ENCODE data around the gene EPHA3.

Gene EPHA3

DNA sequence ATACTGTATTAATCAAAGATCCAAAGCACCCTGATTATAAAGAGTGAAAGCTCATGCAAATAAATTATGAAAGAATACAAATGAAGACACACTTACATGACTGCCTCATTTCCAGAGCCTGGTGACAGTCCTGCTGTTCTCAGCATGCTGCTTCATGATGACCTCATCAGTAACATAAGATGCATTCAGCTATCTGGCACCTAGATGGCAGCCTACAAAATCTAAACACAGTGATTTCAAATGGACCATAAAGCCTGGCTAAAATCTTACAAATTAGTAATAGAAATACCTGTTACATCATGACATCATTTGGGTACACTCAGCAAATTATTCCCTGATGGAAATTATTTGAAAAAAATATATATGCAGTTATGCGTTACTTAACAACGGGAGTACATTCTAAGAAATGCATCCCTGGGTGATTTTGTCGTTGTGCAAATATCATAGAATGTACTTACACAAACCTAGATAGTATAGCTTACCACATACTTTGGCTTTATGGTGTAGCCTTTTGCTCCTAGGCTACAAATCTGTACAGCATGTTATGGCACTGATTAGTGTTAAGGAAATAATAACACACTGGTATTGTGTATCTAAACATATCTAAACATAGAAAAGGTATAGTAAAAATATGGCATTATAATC, 207.2 kb downstream of the EPHA3 start:
- Histone ChIP-seq H3K36me3 (ENCODE audit: insufficient read depth, low read length) (no peaks in the 10 kb centered on the region), H3K9ac (ENCODE audit: low read depth, low read length, poor library complexity, severe bottlenecking) (no peak overlapping the region)

DNA sequence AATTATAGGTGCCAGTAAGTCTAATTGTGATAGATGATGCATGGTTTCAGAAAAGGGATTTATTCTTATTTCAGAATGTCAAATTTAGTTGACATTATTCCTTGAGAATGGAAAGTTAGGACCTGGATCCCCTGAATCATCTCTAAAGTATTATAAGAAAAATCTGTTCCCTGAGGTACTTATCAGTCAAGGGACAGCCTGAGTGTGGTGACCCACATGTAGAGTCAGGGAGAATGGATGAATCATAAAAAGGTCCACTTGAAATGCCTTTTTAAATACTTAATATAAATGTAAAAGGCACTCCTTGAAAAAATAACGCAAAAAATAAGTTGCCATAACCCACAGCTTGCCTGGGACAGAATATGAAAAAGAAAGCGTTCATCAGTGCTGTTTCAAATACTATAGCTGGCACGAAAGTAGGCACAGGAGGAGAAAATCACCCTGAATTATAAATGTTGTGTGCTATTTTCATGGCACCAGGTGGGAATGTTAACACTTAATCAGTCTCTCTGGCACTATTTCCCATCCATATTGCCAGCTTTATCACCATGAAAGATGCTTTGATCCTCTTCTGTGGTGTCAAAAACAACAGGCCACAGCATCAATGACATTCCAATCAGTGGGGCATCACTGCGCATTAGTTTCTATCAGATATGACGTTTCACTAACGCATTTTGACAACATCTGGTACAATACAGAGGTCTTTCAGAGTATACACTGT, 208.5 kb downstream of the EPHA3 start:
- Histone ChIP-seq H3K9me3 (ENCODE audit: insufficient read depth, low read depth, low read length) (no peaks in the 10 kb centered on the region), H3K4me3 (ENCODE audit: low read length, poor library complexity, severe bottlenecking) (no peak overlapping the region), H3K79me2 (ENCODE audit: insufficient read depth, low read length) (no peaks in the 10 kb centered on the region), H3K27me3 (ENCODE audit: insufficient read depth, low read length, poor library complexity, severe bottlenecking) (no peaks in the 10 kb centered on the region), H4K20me1 (ENCODE audit: insufficient read depth, low read length, poor library complexity, severe bottlenecking) (no peaks in the 10 kb centered on the region), H3K9me2 (replicated peaks; ENCODE audit: low read depth, low read length) (no peaks in the 10 kb centered on the region), H3K9ac (ENCODE audit: low read depth, low read length, poor library complexity, severe bottlenecking) (no peak overlapping the region), H3K36me3 (ENCODE audit: insufficient read depth, low read length) (no peaks in the 10 kb centered on the region), H3F3A (ENCODE audit: low read depth) (no peaks in the 10 kb centered on the region), H2AFZ (ENCODE audit: low read length) (no peak overlapping the region), H3K4me1 (ENCODE audit: insufficient read depth, low read length, poor library complexity, severe bottlenecking) (peaks cover 2% of the 10 kb centered on the region), H3K4me2 (ENCODE audit: low read depth, low read length, poor library complexity, severe bottlenecking) (no peak overlapping the region)
- TF ChIP-seq, protein P1, sequence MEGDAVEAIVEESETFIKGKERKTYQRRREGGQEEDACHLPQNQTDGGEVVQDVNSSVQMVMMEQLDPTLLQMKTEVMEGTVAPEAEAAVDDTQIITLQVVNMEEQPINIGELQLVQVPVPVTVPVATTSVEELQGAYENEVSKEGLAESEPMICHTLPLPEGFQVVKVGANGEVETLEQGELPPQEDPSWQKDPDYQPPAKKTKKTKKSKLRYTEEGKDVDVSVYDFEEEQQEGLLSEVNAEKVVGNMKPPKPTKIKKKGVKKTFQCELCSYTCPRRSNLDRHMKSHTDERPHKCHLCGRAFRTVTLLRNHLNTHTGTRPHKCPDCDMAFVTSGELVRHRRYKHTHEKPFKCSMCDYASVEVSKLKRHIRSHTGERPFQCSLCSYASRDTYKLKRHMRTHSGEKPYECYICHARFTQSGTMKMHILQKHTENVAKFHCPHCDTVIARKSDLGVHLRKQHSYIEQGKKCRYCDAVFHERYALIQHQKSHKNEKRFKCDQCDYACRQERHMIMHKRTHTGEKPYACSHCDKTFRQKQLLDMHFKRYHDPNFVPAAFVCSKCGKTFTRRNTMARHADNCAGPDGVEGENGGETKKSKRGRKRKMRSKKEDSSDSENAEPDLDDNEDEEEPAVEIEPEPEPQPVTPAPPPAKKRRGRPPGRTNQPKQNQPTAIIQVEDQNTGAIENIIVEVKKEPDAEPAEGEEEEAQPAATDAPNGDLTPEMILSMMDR (conservative IDR thresholded peaks at IDR 0.05; ENCODE audit: low read length) = no peak
- no peak for TF ChIP-seq EZH2phosphoT487 (IDR thresholded peaks at IDR 0.05; ENCODE audit: borderline replicate concordance)

More for the DNA sequence above, 207.2 kb downstream of the EPHA3 start:
- H3K4me2 ChIP-seq (ENCODE audit: low read depth, low read length, poor library complexity, severe bottlenecking) = no peak overlapping the region
- no peaks in the 10 kb centered on the region for H4K20me1 ChIP-seq (ENCODE audit: insufficient read depth, low read length, poor library complexity, severe bottlenecking)
- H3K9me2 ChIP-seq (replicated peaks; ENCODE audit: low read depth, low read length) = no peaks in the 10 kb centered on the region
- no peaks in the 10 kb centered on the region for H3K79me2 ChIP-seq (ENCODE audit: insufficient read depth, low read length)
- TF ChIP-seq EZH2phosphoT487 (IDR thresholded peaks at IDR 0.05; ENCODE audit: borderline replicate concordance) = no peak
- TF ChIP-seq, protein P1 (conservative IDR thresholded peaks at IDR 0.05; ENCODE audit: low read length) = peak; percentile 65
- H3K4me1 ChIP-seq (ENCODE audit: insufficient read depth, low read length, poor library complexity, severe bottlenecking) = no peaks in the 10 kb centered on the region
- no peaks in the 10 kb centered on the region for H3K27me3 ChIP-seq (ENCODE audit: insufficient read depth, low read length, poor library complexity, severe bottlenecking)
- H3K4me3 ChIP-seq (ENCODE audit: low read length, poor library complexity, severe bottlenecking) = no peak overlapping the region
- no peak overlapping the region for H2AFZ ChIP-seq (ENCODE audit: low read length)
- H3K9me3 ChIP-seq (ENCODE audit: insufficient read depth, low read depth, low read length) = no peaks in the 10 kb centered on the region
- H3F3A ChIP-seq (ENCODE audit: low read depth) = no peaks in the 10 kb centered on the region

DNA sequence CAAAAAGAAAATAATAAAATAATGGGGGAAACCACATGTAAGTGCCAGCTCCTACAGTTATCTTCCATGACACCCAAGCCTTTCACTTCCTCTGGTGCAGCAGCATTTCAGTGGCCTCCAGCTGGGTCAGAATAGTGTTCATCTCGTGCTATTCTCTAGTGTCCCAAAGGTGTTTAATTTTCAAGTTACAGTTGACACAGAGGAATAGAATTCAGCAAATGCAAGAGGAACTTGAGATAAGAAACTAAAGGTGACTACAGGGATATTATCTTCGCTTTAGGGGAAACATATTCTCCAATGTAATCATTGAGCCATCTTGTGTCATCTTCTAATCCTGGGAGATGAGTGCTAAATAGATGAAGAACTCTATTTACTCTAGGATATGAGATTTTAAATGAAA, 212.8 kb downstream of the EPHA3 start:
- Histone ChIP-seq H3K4me1 (ENCODE audit: insufficient read depth, low read length, poor library complexity, severe bottlenecking) (peaks cover 2% of the 10 kb centered on the region), H3K9me2 (replicated peaks; ENCODE audit: low read depth, low read length) (no peaks in the 10 kb centered on the region), H3K9me3 (ENCODE audit: insufficient read depth, low read depth, low read length) (no peaks in the 10 kb centered on the region), H4K20me1 (ENCODE audit: insufficient read depth, low read length, poor library complexity, severe bottlenecking) (no peaks in the 10 kb centered on the region), H3K4me2 (ENCODE audit: low read depth, low read length, poor library complexity, severe bottlenecking) (no peak overlapping the region), H3K79me2 (ENCODE audit: insufficient read depth, low read length) (no peaks in the 10 kb centered on the region), H3K36me3 (ENCODE audit: insufficient read depth, low read length) (no peaks in the 10 kb centered on the region), H3K9ac (ENCODE audit: low read depth, low read length, poor library complexity, severe bottlenecking) (no peak overlapping the region), H3F3A (ENCODE audit: low read depth) (no peaks in the 10 kb centered on the region), H2AFZ (ENCODE audit: low read length) (peak overlapping the region; percentile 50; the same call in 1 of the 2 replicates), H3K4me3 (ENCODE audit: low read length, poor library complexity, severe bottlenecking) (no peak overlapping the region), H3K27me3 (ENCODE audit: insufficient read depth, low read length, poor library complexity, severe bottlenecking) (no peaks in the 10 kb centered on the region)
- TF ChIP-seq, protein P1 (conservative IDR thresholded peaks at IDR 0.05; ENCODE audit: low read length) = no peak
- TF ChIP-seq EZH2phosphoT487 (IDR thresholded peaks at IDR 0.05; ENCODE audit: borderline replicate concordance) = no peak
